ENCODE data around the gene GADD45B.

DNA sequence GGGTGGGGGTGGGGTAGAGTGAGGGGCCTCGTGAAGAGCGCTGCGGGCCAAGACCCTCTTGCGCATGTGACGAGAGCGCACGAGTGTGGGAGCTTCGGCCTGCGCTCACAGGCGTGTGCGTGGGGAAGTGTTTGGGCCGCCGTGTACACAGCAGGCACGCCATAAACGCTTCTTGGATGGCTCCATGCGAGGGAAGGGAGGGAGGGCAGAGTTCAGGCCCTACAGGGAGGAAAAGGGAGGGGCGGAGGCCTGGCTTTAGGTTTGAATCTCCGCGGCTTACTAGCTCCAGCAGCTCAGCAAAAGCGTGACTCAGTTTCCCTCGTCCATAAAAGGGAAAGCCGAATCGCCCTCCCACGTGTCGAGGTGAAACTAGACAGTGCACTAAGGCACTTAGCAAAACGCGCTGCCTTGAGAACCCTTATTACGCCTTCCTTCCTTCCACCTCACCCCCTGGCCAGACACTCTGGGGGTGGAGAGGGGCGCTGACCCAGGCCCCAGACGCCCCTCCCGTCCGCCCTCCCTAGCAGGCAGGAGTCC, 12.5 kb downstream of the GADD45B start:
- TF ChIP-seq EZH2 (IDR thresholded peaks at IDR 0.05) (no peak), POLR2AphosphoS5 (IDR thresholded peaks at IDR 0.05; ENCODE audit: borderline replicate concordance, low read depth, low read length) (no peak), FOXP2 (optimal IDR thresholded peaks at IDR 0.05; ENCODE audit: control extremely low read depth, extremely low read length, insufficient read depth) (no peak)

All from SK-N-MC (cell line).